Measurements from ENCODE around the gene SPATS2.

SPATS2 gene

GRCh38 chr12:49336645-49337584, 30.3 kb upstream of the SPATS2 start, which contains the start of gene C1QL4:
Gene C1QL4, minus strand, starts transcription at chr12:49337188. Its CDS starts 711 bp downstream, at chr12:49336477.
- peak; percentile 72 for DNase-seq

- no peak for DNase-seq
Measured at GRCh38 chr12:49338830-49339463, 28.3 kb upstream of the SPATS2 start.

- DNase-seq: no peak
Measured at GRCh38 chr12:49339464-49339861, 27.8 kb upstream of the SPATS2 start.

- no peak for DNase-seq
Measured at GRCh38 chr12:49340095-49340870, 27.0 kb upstream of the SPATS2 start.

- DNase-seq: no peak
Measured at GRCh38 chr12:49340971-49341776, 26.1 kb upstream of the SPATS2 start.

GRCh38 chr12:49341777-49342065, 25.5 kb upstream of the SPATS2 start:
- no peak for DNase-seq

GRCh38 chr12:49342066-49342913, 25.0 kb upstream of the SPATS2 start:
- peak; percentile 71 for DNase-seq

- peak; percentile 19 for DNase-seq
Measured at GRCh38 chr12:49342914-49343731, 24.1 kb upstream of the SPATS2 start.

GRCh38 chr12:49344486-49345050, 22.7 kb upstream of the SPATS2 start:
- no peak for DNase-seq

- DNase-seq: peak; percentile 32
Measured at GRCh38 chr12:49345051-49345824, 22.0 kb upstream of the SPATS2 start.

GRCh38 chr12:49345825-49346658, 21.2 kb upstream of the SPATS2 start:
- DNase-seq: peak; percentile 17

GRCh38 chr12:49346659-49347310, 20.5 kb upstream of the SPATS2 start, which contains the start of gene DNAJC22:
Gene DNAJC22, plus strand, starts transcription at chr12:49346888. Its CDS starts 1,985 bp downstream, at chr12:49348873.
- peak; percentile 44 for DNase-seq

GRCh38 chr12:49347311-49348193, 19.7 kb upstream of the SPATS2 start:
- DNase-seq: peak; percentile 80

- no peak for DNase-seq
Measured at GRCh38 chr12:49348781-49349180, 18.5 kb upstream of the SPATS2 start.

- no peak for DNase-seq
Measured at GRCh38 chr12:49349266-49349665, 18.0 kb upstream of the SPATS2 start.

GRCh38 chr12:49352351-49352750, 14.9 kb upstream of the SPATS2 start:
- no peak for DNase-seq

GRCh38 chr12:49355913-49356312, 11.3 kb upstream of the SPATS2 start:
- no peak for DNase-seq

All from NCI-H2171 treated with DMSO at 0.1 percent for 48 hours (cell line).